Measurements from ENCODE around the gene SLC44A3.

The SLC44A3 gene

GRCh38 chr1:94942171-94943128 lies 122.3 kb downstream of the SLC44A3 start:
- Histone ChIP-seq H3K36me3 (ENCODE audit: insufficient read depth, low read length) (no peaks in the 10 kb centered on the region), H3K9me2 (replicated peaks; ENCODE audit: low read depth, low read length) (no peaks in the 10 kb centered on the region), H3K4me1 (ENCODE audit: insufficient read depth, low read length, poor library complexity, severe bottlenecking) (no peaks in the 10 kb centered on the region), H3K4me2 (ENCODE audit: low read depth, low read length, poor library complexity, severe bottlenecking) (no peak overlapping the region), H2AFZ (ENCODE audit: low read length) (no peak overlapping the region), H3K9me3 (ENCODE audit: insufficient read depth, low read depth, low read length) (no peaks in the 10 kb centered on the region), H3F3A (ENCODE audit: low read depth) (no peaks in the 10 kb centered on the region), H3K9ac (ENCODE audit: low read depth, low read length, poor library complexity, severe bottlenecking) (no peak overlapping the region), H3K27me3 (ENCODE audit: insufficient read depth, low read length, poor library complexity, severe bottlenecking) (no peaks in the 10 kb centered on the region), H4K20me1 (ENCODE audit: insufficient read depth, low read length, poor library complexity, severe bottlenecking) (no peaks in the 10 kb centered on the region), H3K4me3 (ENCODE audit: low read length, poor library complexity, severe bottlenecking) (no peak overlapping the region), H3K79me2 (ENCODE audit: insufficient read depth, low read length) (no peaks in the 10 kb centered on the region)
- no peak for TF ChIP-seq CTCF (conservative IDR thresholded peaks at IDR 0.05; ENCODE audit: low read length)

Measured in Loucy (cell line).